Measurements from ENCODE around the gene FGG.

- TF ChIP-seq CTCF (IDR thresholded peaks at IDR 0.05; ENCODE audit: insufficient read depth, low read depth, low read length) (no peak), EZH2 (IDR thresholded peaks at IDR 0.05; ENCODE audit: insufficient read depth, low read length) (no peak)
These were observed 26.0 kb downstream of the FGG start for GRCh38 chr4:154586296-154587033.
